Body of pancreas (tissue), 4 donors: ENCODE data around the gene PREB. TPM values are rescaled to one million over a fixed set of nuclear protein-coding genes. Genes with fewer than 3 reads are reported as not detected.
A peak's percentile ranks its signal among the peaks of the same experiment; 100 is the strongest.

Experiments used
- ATAC-seq: fragments of 150-250 bp; one replicate; pipeline ENCODE4 v1.9.1; 2016
- DNase-seq, 4 donors: peaks; one replicate each; pipeline ENCODE4 v3.0.0-alpha.2; 2019
- H3K27ac ChIP-seq, 4 donors: fragments of 200-600 bp; sonication (generic); 1 replicate in 3 of 4; 2 replicates in 1 of 4; pipeline versions ENCODE4 v1.5.1 to v1.6.1; 2016 to 2019; ENCODE audit warnings: mild to moderate bottlenecking in 1 of 4, mixed read lengths in 1 of 4, moderate library complexity in 1 of 4
- H3K27me3 ChIP-seq, 2 donors: fragments of 200-600 bp; sonication (generic); one replicate each; pipeline ENCODE4 v1.6.0; 2016; ENCODE audit warnings: mild to moderate bottlenecking in 1 of 2
- H3K36me3 ChIP-seq, 2 donors: fragments of 200-600 bp; sonication (generic); replicated peaks in 1 of 2; 2 replicates each; pipeline ENCODE4 v1.5.1; 2016; ENCODE audit warnings: low read depth in 2 of 2; ENCODE audit not compliant: insufficient read depth in 1 of 2
- H3K4me1 ChIP-seq: fragments of 200-600 bp; sonication (generic); one replicate; pipeline ENCODE4 v1.6.0; 2016
- H3K4me3 ChIP-seq, 2 donors: fragments of 200-600 bp; sonication (generic); 1 replicate in 1 of 2; 2 replicates in 1 of 2; pipeline ENCODE4 v1.5.1; 2016 to 2019
- H3K9me3 ChIP-seq, 3 donors: fragments of 200-600 bp; sonication (generic); 1 replicate in 2 of 3; 2 replicates in 1 of 3; pipeline ENCODE4 v1.5.1; 2016
- CTCF ChIP-seq, 7 experiments: fragments of 450-650 bp in 4 of 7; fragments of 200-600 bp in 3 of 7; sonication (generic) in 3 of 7; IDR thresholded peaks; one replicate each; pipeline ENCODE4 v1.5.1; 2016 to 2019; ENCODE audit warnings: antibody characterized with exemption in 7 of 7
- POLR2A ChIP-seq, 3 donors: fragments of 450-650 bp; IDR thresholded peaks; one replicate each; pipeline ENCODE4 v1.6.1; 2016; ENCODE audit warnings: antibody characterized with exemption in 3 of 3, mild to moderate bottlenecking in 2 of 3
- WGBS, 2 donors: methylation state at CpG; one replicate each; pipeline ENCODE4 v1.1.5; 2017; 5-methylcytosine and 5-hydroxymethylcytosine counted together
- intact Hi-C: fragments of 100-400 bp; cut with DNase I; formaldehyde crosslinking; loops from one replicate; pipeline ENCODE4 v1.15.1; 2023
- total RNA-seq, 2 donors: library from RNA; depleted of rRNA; stranded (reverse); fragments of >200 nt; gene quantifications; one replicate each; pipeline ENCODE4 v1.1.0, GENCODE V29; 2016

PREB gene
- 100 to 1,000 TPM in 1 of 2 donors, 10 to 100 TPM in 1; 56.3 to 103 TPM for total RNA-seq

GRCh38 chr2:27133905-27134780 lies at the start of gene PREB:
Gene PREB (minus strand): TSS chr2:27134636. CDS start chr2:27134421, 215 bp downstream.
- 0% methylated on average over 8 to 66 of the region's 86 CpGs for WGBS, 2 donors
- DNase-seq (peak; percentile 98 to 99 (median 98)), ATAC-seq (peak; percentile 98)
- TF ChIP-seq CTCF (IDR thresholded peaks at IDR 0.05) (no peak), POLR2A (IDR thresholded peaks at IDR 0.05) (peak; percentile 58 to 84 (median 81))
- Histone ChIP-seq H3K4me3 (peak within 1 kb of the TSS; percentile 89 to 95), H3K4me1 (peaks cover 20% of the 10 kb centered on the region), H3K27ac (peak within 1 kb of the TSS; percentile 64 to 89 (median 80)), H3K9me3 (no peaks in the 10 kb centered on the region), H3K36me3 (peaks cover 5 to 16% of the 10 kb centered on the region in 2 donors), H3K27me3 (no peaks in the 10 kb centered on the region)
- intact Hi-C loops = no loop called here

- H3K4me1 ChIP-seq = no peaks in the 10 kb centered on the region
- ATAC-seq = no peak
- H3K36me3 ChIP-seq = no peaks in the 10 kb centered on the region
- 59 to 70% methylated on average over 4 of the region's 4 CpGs for WGBS, 2 donors
- intact Hi-C loops = no loop called here
- no peak overlapping the region for H3K4me3 ChIP-seq
- TF ChIP-seq POLR2A (IDR thresholded peaks at IDR 0.05) = no peak
- TF ChIP-seq CTCF (IDR thresholded peaks at IDR 0.05) = no peak
- no peaks in the 10 kb centered on the region for H3K27me3 ChIP-seq
- H3K9me3 ChIP-seq = no peaks in the 10 kb centered on the region
- H3K27ac ChIP-seq = no peak overlapping the region
- no peak for DNase-seq
Measured at GRCh38 chr2:27184115-27184514, 49.7 kb upstream of the PREB start.

- intact Hi-C loops = no loop called here
- DNase-seq (no peak), ATAC-seq (no peak)
- 65 to 74% methylated on average over 4 of the region's 4 CpGs for WGBS, 2 donors
- Histone ChIP-seq H3K27me3 (peaks cover 0 to 9% of the 10 kb centered on the region in 2 donors), H3K27ac (no peak overlapping the region), H3K4me1 (no peaks in the 10 kb centered on the region), H3K9me3 (no peaks in the 10 kb centered on the region), H3K36me3 (no peaks in the 10 kb centered on the region), H3K4me3 (no peak overlapping the region)
- no peak for TF ChIP-seq POLR2A (IDR thresholded peaks at IDR 0.05)
- no peak for TF ChIP-seq CTCF (IDR thresholded peaks at IDR 0.05)
Measured at GRCh38 chr2:27182346-27182745, 47.9 kb upstream of the PREB start.

- DNase-seq (no peak), ATAC-seq (no peak)
- H3K27ac ChIP-seq = no peak overlapping the region
- 39 to 46% methylated on average over 3 of the region's 3 CpGs for WGBS, 2 donors
- H3K4me3 ChIP-seq = no peak overlapping the region
- H3K9me3 ChIP-seq = no peaks in the 10 kb centered on the region
- H3K4me1 ChIP-seq = no peaks in the 10 kb centered on the region
- no peaks in the 10 kb centered on the region for H3K36me3 ChIP-seq
- peaks cover 0 to 18% of the 10 kb centered on the region in 2 donors for H3K27me3 ChIP-seq
- intact Hi-C loops = no loop called here
- TF ChIP-seq CTCF (IDR thresholded peaks at IDR 0.05) (no peak), POLR2A (IDR thresholded peaks at IDR 0.05) (no peak)
Measured at GRCh38 chr2:27179344-27180000, 45.0 kb upstream of the PREB start.
